Heart left ventricle (tissue), 13 donors: ENCODE results near the gene GDPD4.

Source experiments
- CTCF ChIP-seq, 12 donors: fragments of 200-600 bp; sonication (generic) in 4 of 12; IDR thresholded peaks; one replicate each; pipeline versions ENCODE4 v1.5.0 to v1.8.0; 2018 to 2022; ENCODE audit warnings: antibody characterized with exemption in 12 of 12, mild to moderate bottlenecking in 5 of 12
- POLR2A ChIP-seq, 2 donors: fragments of 450-650 bp; IDR thresholded peaks; one replicate each; pipeline ENCODE4 v1.6.1; 2017; ENCODE audit warnings: antibody characterized with exemption in 2 of 2, mild to moderate bottlenecking in 2 of 2, moderate library complexity in 2 of 2
- donor health status: ischemic (EF 13 %, LVEDD 7.1; RV severe dilation, severe dysfunction).
- donor health status: DM: no; HTN: yes; CAD: no.
- donor health status: DM: no; HTN: no; CAD: no.
- donor health status: ischemic (EF 25% LVEDD 6.9; RV normal size, moderate dysfunction).
- donor health status: ischemic (EF 25% LVEDD 5.7; RV mildly dilated, moderate dysfunction).
- donor health status: ischemic (EF 35%, LVEDD 5.7; RV mildly dilated, moderate dysfunction).
- donor health status: nonischemic (EF 11% LVEDD 7.7; RV severe dilation, severe dysfunction).
- donor health status: DM: yes; HTN: yes; CAD: no.
- donor health status: PGD.
- donor health status: ischemic (EF 29% LVEDD 5.4; RV normal size, mild dysfunction).
- donor health status: nonischemic (EF 23%, LVEDD 6.1; RV moderate dilation, normal function).

- no peak for TF ChIP-seq CTCF (IDR thresholded peaks at IDR 0.05)
- no peak for TF ChIP-seq POLR2A (IDR thresholded peaks at IDR 0.05)
These were observed 38.7 kb downstream of the GDPD4 start for GRCh38 chr11:77262803-77263202.
